ENCODE measurements around the gene PGM2L1.

GRCh38 chr11:74307434-74307833 lies 90.8 kb downstream of the PGM2L1 start:
- TF ChIP-seq CTCF (IDR thresholded peaks at IDR 0.05) (no peak), EP300 (IDR thresholded peaks at IDR 0.05) (no peak)
